Endothelial cell of umbilical vein (primary cell): Measurements from ENCODE around the gene BIK. TPM values are rescaled to one million over a fixed set of nuclear protein-coding genes. Genes with fewer than 3 reads are reported as not detected.

Experiments
- BruUV-seq: library from RNA; stranded (reverse); fragments of 400-500 nt; replicated peaks from 2 replicates; lab custom pipeline; 2021; lab: Mats Ljungman, UMichigan
- CTCF ChIA-PET: fragments of 300-600, 350-600 bp; sonication (Branson Sonifier 250); formaldehyde crosslinking; loops from one replicate; lab custom pipeline; 2021; ENCODE audit warnings: antibody characterized with exemption, inconsistent platforms; lab: Charles Lee
- POLR2A ChIA-PET: fragments of 300-600, 350-600 bp; sonication (Branson Sonifier 250); formaldehyde crosslinking; loops from one replicate; lab custom pipeline; 2021; ENCODE audit warnings: antibody characterized with exemption, inconsistent platforms; lab: Charles Lee
- DNase-seq: peaks from one replicate; pipeline ENCODE4 v3.0.0-alpha.2; 2011; ENCODE audit warnings: low read depth, low spot score
- FAIRE-seq: peaks from 2 replicates; lab custom pipeline; 2011; peaks lifted over from hg19 to GRCh38; lab: Jason Lieb, UNC
- H2AFZ ChIP-seq: 2 replicates; pipeline ENCODE4 v1.6.0; 2012; ENCODE audit warnings: low read depth, low read length, control low read depth, inconsistent platforms
- H3K27ac ChIP-seq: 2 replicates; pipeline ENCODE4 v1.5.1; 2011; ENCODE audit warnings: low read depth, mild to moderate bottlenecking, control low read depth, low read length, moderate library complexity; ENCODE audit not compliant: insufficient read depth
- H3K27me3 ChIP-seq, 2 experiments: 2 replicates each; pipeline versions ENCODE4 v1.6.0 to v1.6.1; 2011; ENCODE audit warnings: low read length in 2 of 2, mixed read lengths in 1 of 2; ENCODE audit not compliant: control insufficient read depth in 2 of 2, insufficient read depth in 2 of 2
- H3K36me3 ChIP-seq, 2 experiments: 2 replicates in 1 of 2; 3 replicates in 1 of 2; pipeline ENCODE4 v1.5.1; 2011; ENCODE audit warnings: low read length in 2 of 2, mild to moderate bottlenecking in 1 of 2, moderate library complexity in 1 of 2; ENCODE audit not compliant: control insufficient read depth in 2 of 2, insufficient read depth in 2 of 2; ENCODE audit errors: extremely low read depth in 1 of 2
- H3K4me1 ChIP-seq: 3 replicates; pipeline ENCODE4 v1.5.1; 2011; ENCODE audit warnings: mild to moderate bottlenecking, low read length; ENCODE audit not compliant: control insufficient read depth, insufficient read depth; ENCODE audit errors: extremely low read depth
- H3K4me2 ChIP-seq: 2 replicates; pipeline ENCODE4 v1.6.1; 2011; ENCODE audit warnings: low read length, control low read depth, mixed read lengths; ENCODE audit not compliant: insufficient read depth
- H3K4me3 ChIP-seq, 3 experiments: fragments of 200-600 bp in 1 of 3; sonication (generic), shearing (Covaris generic) in 1 of 3; replicated peaks in 1 of 3; 2 replicates each; pipeline ENCODE4 v1.5.1; 2011 to 2016; ENCODE audit warnings: control low read depth in 3 of 3, low read length in 3 of 3, mild to moderate bottlenecking in 2 of 3, inconsistent platforms in 1 of 3, low read depth in 1 of 3, moderate library complexity in 1 of 3; ENCODE audit not compliant: insufficient read depth in 1 of 3
- H3K79me2 ChIP-seq: 2 replicates; pipeline ENCODE4 v1.6.0; 2012; ENCODE audit warnings: low read length, inconsistent platforms; ENCODE audit not compliant: control insufficient read depth, insufficient read depth
- H3K9ac ChIP-seq: replicated peaks from 2 replicates; pipeline ENCODE3; 2011; ENCODE audit warnings: low read length, control low read depth; ENCODE audit not compliant: insufficient read depth; ENCODE audit errors: extremely low read depth
- H3K9me1 ChIP-seq: replicated peaks from 3 replicates; pipeline ENCODE4 v1.6.0; 2011; ENCODE audit warnings: mild to moderate bottlenecking, low read length; ENCODE audit not compliant: control insufficient read depth, insufficient read depth; ENCODE audit errors: extremely low read depth
- H3K9me3 ChIP-seq: replicated peaks from 2 replicates; pipeline ENCODE4 v1.5.1; 2012; ENCODE audit warnings: low read length, inconsistent platforms; ENCODE audit not compliant: control insufficient read depth, insufficient read depth
- H4K20me1 ChIP-seq: replicated peaks from 2 replicates; pipeline ENCODE3; 2011; ENCODE audit warnings: mild to moderate bottlenecking, low read length; ENCODE audit not compliant: control insufficient read depth, insufficient read depth; ENCODE audit errors: extremely low read depth
- EZH2 ChIP-seq: IDR thresholded peaks from 2 replicates; pipeline ENCODE4 v1.6.1; 2012; ENCODE audit warnings: borderline replicate concordance, low read depth, mild to moderate bottlenecking, moderate library complexity, low read length, inconsistent platforms; ENCODE audit not compliant: severe bottlenecking
- FOS ChIP-seq: IDR thresholded peaks from 2 replicates; pipeline ENCODE4 v1.6.1; 2011; ENCODE audit warnings: mild to moderate bottlenecking, low read length, moderate library complexity, borderline replicate concordance; ENCODE audit not compliant: insufficient read depth
- GATA2 ChIP-seq: IDR thresholded peaks from 2 replicates; pipeline ENCODE4 v1.7.0; 2011; ENCODE audit warnings: low read depth, mild to moderate bottlenecking, moderate library complexity, mixed read lengths, low read length; ENCODE audit not compliant: insufficient read length, insufficient read depth
- JUN ChIP-seq: IDR thresholded peaks from 2 replicates; pipeline ENCODE4 v1.6.1; 2011; ENCODE audit warnings: borderline replicate concordance, low read depth; ENCODE audit not compliant: insufficient read length, insufficient read depth
- MYC ChIP-seq: IDR thresholded peaks from one replicate; pipeline ENCODE4 v1.6.1; 2011; ENCODE audit warnings: mild to moderate bottlenecking, low read depth, low read length
- POLR2A ChIP-seq: IDR thresholded peaks from 2 replicates; pipeline ENCODE4 v1.6.1; 2012; ENCODE audit warnings: low read depth, mild to moderate bottlenecking, control low read depth, low read length
- POLR2AphosphoS5 ChIP-seq: IDR thresholded peaks from 2 replicates; pipeline ENCODE4 v1.6.1; 2012; ENCODE audit warnings: low read depth, mild to moderate bottlenecking, control low read depth, low read length, moderate library complexity; ENCODE audit not compliant: insufficient read depth
- dilution Hi-C: fragments of 300-500 bp; cut with MboI; formaldehyde crosslinking; loops from one replicate; pipeline ENCODE4 v1.15.0; 2019; ENCODE audit warnings: low sequenced_read_pairs; ENCODE audit not compliant: extremely low pct_ligation_motif_present
- intact Hi-C: fragments of 100-400 bp; cut with micrococcal nuclease; formaldehyde crosslinking; loops from one replicate; pipeline ENCODE4 v1.10.0; 2022
- polyA plus RNA-seq, 4 experiments: library from polyadenylated mRNA; depleted of rRNA in 3 of 4; stranded (reverse) in 3 of 4; unstranded in 1 of 4; fragments of >200 nt; gene quantifications; 2 replicates each; pipeline versions ENCODE4 v1.2.1 to v1.2.3, GENCODE V29; 2011 to 2012; ENCODE audit warnings: missing spikeins in 1 of 4
- total RNA-seq: library from RNA; stranded (reverse); gene quantifications from 2 replicates; pipeline ENCODE4 v1.2.3, GENCODE V29; 2021
- TF ChIP-seq, protein P1 (sequence below), 2 donors: IDR thresholded peaks; 1 replicate in 1 of 2; 2 replicates in 1 of 2; pipeline ENCODE4 v1.5.1; 2011; ENCODE audit warnings: low read length in 2 of 2, mild to moderate bottlenecking in 2 of 2, moderate library complexity in 2 of 2, control low read depth in 1 of 2, inconsistent platforms in 1 of 2, low read depth in 1 of 2; ENCODE audit not compliant: insufficient read depth in 1 of 2; ENCODE audit errors: extremely low read depth in 1 of 2
- TF ChIP-seq, protein P2 (sequence below): IDR thresholded peaks from 2 replicates; pipeline ENCODE4 v1.6.1; 2011; ENCODE audit not compliant: insufficient read depth, insufficient read length

BIK gene
- total and polyA plus RNA-seq, 2 donors (not counting 3 experiments of a cell fraction or from before 2014, with no cell fraction given), result 0.49 to 0.95 TPM

DNA sequence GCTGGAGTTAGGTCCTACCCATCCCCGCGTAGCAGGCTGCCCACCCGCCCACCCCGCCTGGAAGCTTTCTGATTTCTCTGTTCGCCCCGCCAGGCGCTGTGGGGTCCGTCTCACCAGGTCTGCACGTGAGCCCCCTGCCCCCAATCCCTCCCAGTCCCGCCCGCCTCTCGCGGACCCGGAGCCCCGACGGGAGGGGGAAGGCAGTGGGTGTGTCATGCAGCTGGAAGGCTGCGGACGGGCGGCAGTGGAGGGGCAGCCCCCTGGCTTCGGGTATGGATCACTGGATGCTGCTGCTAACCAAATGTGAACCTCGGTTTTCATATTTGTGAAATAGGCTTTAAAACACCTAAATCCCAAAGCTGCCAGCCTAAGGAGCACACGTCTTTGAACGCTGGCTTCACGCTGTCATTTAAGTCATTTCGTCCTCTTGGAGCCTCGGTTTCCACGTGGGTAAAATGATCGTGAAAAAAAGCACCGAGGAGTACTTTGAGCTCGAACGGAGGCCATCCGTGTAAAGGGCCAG, 568 bp upstream of the BIK start:
- Histone ChIP-seq H3K4me2 (peak overlapping the region; percentile 75), H3K36me3 (no peaks in the 10 kb centered on the region), H4K20me1 (no peaks in the 10 kb centered on the region), H3K4me1 (no peaks in the 10 kb centered on the region), H3K79me2 (no peaks in the 10 kb centered on the region), H3K9me3 (no peaks in the 10 kb centered on the region), H3K27ac (no peak overlapping the region), H2AFZ (peak overlapping the region; percentile 91), H3K4me3 (peak overlapping the region in 2 of 3 experiments; percentile 46 to 50), H3K27me3 (peaks cover 16 to 25% of the 10 kb centered on the region in 2 experiments), H3K9me1 (no peaks in the 10 kb centered on the region), H3K9ac (no peak overlapping the region)
- intact Hi-C loops, result loop anchor here (2.0 kb wide), 1 partner anchor 27 kb away; no protein-coding TSS in a partner anchor
- dilution Hi-C loops, result no loop called here
- peak; percentile 75 for FAIRE-seq
- ChIA-PET POLR2A (interaction anchor here (0.9 kb wide), 1 partner anchor 495 kb away, joined by 3 read pairs; no protein-coding TSS in a partner anchor), CTCF (interaction anchor here (0.9 to 3.6 kb wide), 6 partner anchors 12 to 119 kb away, joined by 4 to 17 read pairs (median 4); no protein-coding TSS in a partner anchor)
- TF ChIP-seq POLR2A, result no peak
- no peak for TF ChIP-seq JUN
- no peak for TF ChIP-seq FOS
- TF ChIP-seq GATA2, result no peak
- TF ChIP-seq, protein P1, sequence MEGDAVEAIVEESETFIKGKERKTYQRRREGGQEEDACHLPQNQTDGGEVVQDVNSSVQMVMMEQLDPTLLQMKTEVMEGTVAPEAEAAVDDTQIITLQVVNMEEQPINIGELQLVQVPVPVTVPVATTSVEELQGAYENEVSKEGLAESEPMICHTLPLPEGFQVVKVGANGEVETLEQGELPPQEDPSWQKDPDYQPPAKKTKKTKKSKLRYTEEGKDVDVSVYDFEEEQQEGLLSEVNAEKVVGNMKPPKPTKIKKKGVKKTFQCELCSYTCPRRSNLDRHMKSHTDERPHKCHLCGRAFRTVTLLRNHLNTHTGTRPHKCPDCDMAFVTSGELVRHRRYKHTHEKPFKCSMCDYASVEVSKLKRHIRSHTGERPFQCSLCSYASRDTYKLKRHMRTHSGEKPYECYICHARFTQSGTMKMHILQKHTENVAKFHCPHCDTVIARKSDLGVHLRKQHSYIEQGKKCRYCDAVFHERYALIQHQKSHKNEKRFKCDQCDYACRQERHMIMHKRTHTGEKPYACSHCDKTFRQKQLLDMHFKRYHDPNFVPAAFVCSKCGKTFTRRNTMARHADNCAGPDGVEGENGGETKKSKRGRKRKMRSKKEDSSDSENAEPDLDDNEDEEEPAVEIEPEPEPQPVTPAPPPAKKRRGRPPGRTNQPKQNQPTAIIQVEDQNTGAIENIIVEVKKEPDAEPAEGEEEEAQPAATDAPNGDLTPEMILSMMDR (IDR thresholded peaks at IDR 0.05; ENCODE audit: extremely low read depth in 1 of 2, insufficient read depth in 1 of 2, low read depth in 1 of 2, low read length in 2 of 2), result no peak
- TF ChIP-seq, protein P2, sequence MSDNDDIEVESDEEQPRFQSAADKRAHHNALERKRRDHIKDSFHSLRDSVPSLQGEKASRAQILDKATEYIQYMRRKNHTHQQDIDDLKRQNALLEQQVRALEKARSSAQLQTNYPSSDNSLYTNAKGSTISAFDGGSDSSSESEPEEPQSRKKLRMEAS, result no peak
- TF ChIP-seq EZH2, result no peak
- no peak for TF ChIP-seq POLR2AphosphoS5
- no peak for TF ChIP-seq MYC
- no peak for DNase-seq
- no TSS peak for BruUV-seq
